Measurements from ENCODE around the gene SLC16A13. TPM values are rescaled to one million over a fixed set of nuclear protein-coding genes. Genes with fewer than 3 reads are reported as not detected.

The SLC16A13 gene
- total RNA-seq, 8 experiments from 2014 or later: 0.61 to 2.7 (median 1.1) TPM

DNA sequence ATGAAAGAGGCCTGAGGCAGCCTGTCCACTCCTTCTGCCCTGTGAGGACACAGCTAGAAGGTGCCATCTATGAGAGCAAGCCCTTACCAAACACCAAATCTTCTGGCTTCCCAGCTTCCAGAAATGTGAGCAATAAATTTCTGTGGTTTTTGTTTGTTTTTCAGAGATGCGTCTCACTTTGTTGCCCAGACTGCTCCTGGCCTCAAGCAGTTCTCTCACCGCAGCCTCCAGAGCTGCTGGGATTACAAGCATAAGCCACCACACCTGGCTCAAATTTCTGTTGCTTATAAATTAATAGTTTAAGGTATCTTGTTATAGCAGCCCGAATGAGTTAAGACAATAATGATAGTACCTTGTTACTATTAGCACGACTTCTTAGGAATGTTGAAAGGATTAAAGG lies 20.6 kb downstream of the SLC16A13 start:
- in situ Hi-C loops (cut with MboI; ENCODE audit: low pct_unique_long_range_greater_than_20kb in 2 of 9, low sequenced_read_pairs in 9 of 9, unreplicated experiment in 9 of 9): loop anchor here in 1 of 9 experiments (25.0 kb wide), 1 partner anchor 106 kb away; no protein-coding TSS in a partner anchor
- Histone ChIP-seq H3K27ac (no peak overlapping the region), H3K4me1 (replicated peaks in 1 of 2) (no peaks in the 10 kb centered on the region), H3K4me3 (no peak overlapping the region)
- ATAC-seq (replicated peaks in 6 of 8): no peak
- 80 to 93% (median 91%) methylated on average over 1 to 4 of the region's 4 CpGs; no CpG with 5 or more reads in 5 of the 10 experiments for WGBS, 10 experiments

DNA sequence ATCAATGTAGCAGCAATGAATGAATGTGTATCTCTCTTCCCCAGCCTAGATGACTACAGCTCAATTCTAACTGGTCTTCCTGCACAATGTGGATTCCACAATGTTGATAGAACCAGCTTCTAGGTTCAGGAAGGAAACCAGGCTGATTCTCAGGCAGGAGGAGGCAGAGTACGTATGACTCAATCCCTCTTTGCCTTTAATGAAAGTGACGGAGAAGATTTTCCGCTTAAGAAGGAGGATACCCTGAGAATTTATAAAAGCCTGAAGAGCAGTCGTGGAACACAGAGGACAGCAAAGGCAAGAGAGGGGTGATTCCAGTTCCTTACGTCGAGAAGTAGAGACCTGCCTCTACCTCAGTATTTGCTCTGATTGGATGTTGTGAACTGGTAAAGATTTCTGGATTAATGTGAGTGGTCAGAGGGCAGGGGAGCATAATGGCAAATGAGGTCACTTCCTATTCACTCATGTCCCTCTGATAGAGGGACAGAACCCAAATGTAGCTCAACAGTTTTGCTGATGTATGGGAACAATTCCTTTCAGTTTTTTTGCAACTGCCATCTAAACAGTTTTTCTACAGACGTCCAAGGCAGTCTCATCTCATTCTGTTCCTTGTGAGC lies 23.1 kb downstream of the SLC16A13 start:
- peak in 2 of 8 experiments; percentile 19 to 22 for ATAC-seq (replicated peaks in 6 of 8)

DNA sequence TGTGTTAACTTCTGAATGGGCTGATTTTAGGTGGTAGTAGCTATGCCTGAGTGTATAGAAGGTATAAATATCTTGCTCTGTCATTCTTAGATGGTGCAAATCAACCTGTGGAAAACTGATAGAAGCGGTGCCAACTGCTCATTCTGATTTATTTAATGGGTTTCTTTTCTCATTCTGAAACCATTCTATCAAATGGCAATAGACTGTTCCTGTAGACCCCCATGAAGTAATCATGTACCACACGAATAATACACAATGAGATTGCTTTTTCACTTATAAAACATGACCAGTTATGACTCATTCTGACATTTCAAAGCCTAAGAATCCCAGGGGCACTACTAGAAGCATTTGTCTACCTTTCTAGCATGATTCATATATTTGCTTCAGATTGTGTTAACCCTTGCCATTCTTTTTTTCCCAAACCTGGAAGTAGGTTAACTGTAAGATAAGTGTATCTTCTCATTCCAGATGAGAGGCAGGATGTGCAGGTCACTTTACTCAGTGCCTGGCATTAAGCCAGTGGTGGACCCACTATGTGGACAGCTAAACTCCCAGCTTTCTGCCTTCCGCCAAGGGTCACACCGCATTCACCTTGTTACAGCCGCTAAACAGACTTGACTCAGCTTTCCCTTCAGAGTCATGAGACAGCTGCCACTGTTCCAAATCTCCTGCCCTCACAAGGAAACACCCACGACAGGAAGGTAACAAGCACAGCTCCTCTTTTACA lies 24.5 kb downstream of the SLC16A13 start:
- peak in 5 of 8 experiments; percentile 68 to 76 (median 75) for ATAC-seq (replicated peaks in 6 of 8)
- in situ Hi-C loops (cut with MboI; ENCODE audit: low pct_unique_long_range_greater_than_20kb in 2 of 9, low sequenced_read_pairs in 9 of 9, unreplicated experiment in 9 of 9): loop anchor here in 1 of 9 experiments (25.0 kb wide), 1 partner anchor 102 kb away; no protein-coding TSS in a partner anchor
- Histone ChIP-seq H3K27ac (no peak overlapping the region), H3K4me3 (no peak overlapping the region), H3K4me1 (replicated peaks in 1 of 2) (peaks cover 0 to 22% of the 10 kb centered on the region in 2 donors)
- 4 to 83% (median 29%) methylated on average over 1 to 6 of the region's 6 CpGs for WGBS, 10 experiments

More for the DNA sequence above, 23.1 kb downstream of the SLC16A13 start:
- Histone ChIP-seq H3K4me1 (replicated peaks in 1 of 2) (peaks cover 0 to 17% of the 10 kb centered on the region in 2 donors), H3K27ac (no peak overlapping the region), H3K4me3 (no peak overlapping the region)
- 57 to 85% (median 76%) methylated on average over 2 to 7 of the region's 7 CpGs; no CpG with 5 or more reads in 3 of the 10 experiments for WGBS, 10 experiments
- in situ Hi-C loops (cut with MboI; ENCODE audit: low pct_unique_long_range_greater_than_20kb in 2 of 9, low sequenced_read_pairs in 9 of 9, unreplicated experiment in 9 of 9): loop anchor here in 1 of 9 experiments (25.0 kb wide), 1 partner anchor 103 kb away; no protein-coding TSS in a partner anchor

DNA sequence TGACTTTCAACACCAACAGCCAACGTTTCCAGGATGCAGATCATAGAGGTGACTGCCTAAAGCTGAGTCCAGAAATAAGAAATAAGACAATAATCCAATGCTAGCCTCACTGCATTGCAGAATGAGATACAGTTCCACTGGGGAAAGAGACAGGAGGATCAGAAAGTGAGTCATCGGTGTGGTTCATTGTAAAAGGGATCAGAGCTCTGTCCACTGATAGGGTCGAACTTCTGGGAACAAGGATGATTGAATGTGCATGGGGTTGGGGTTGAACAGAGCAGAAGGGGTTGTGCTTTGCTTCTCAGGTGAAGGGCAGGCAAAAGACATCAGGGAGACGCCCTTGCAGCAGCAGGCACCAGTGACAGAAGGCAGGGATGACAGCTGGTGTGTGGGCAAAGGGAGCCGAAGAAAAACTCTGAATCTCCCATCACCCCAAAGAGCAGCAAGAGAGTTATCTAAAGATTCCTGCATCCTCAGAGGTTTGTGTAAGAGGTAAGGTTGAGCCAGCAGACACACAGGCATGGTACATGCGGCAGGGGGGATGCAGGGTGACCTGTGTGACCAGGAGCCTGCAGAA lies 27.8 kb downstream of the SLC16A13 start:
- Histone ChIP-seq H3K4me1 (replicated peaks in 1 of 2) (peaks cover 0 to 22% of the 10 kb centered on the region in 2 donors), H3K4me3 (no peak overlapping the region), H3K27ac (peak overlapping the region in 1 of 2 donors; percentile 64)
- WGBS, 10 experiments: 0 to 76% (median 37%) methylated on average over 1 to 5 of the region's 6 CpGs; no CpG with 5 or more reads in 1 of the 10 experiments
- in situ Hi-C loops (cut with MboI; ENCODE audit: low pct_unique_long_range_greater_than_20kb in 2 of 9, low sequenced_read_pairs in 9 of 9, unreplicated experiment in 9 of 9): loop anchor here in 1 of 9 experiments (25.0 kb wide), 1 partner anchor 99 kb away; no protein-coding TSS in a partner anchor
- ATAC-seq (replicated peaks in 6 of 8): peak in 6 of 8 experiments; percentile 31 to 71 (median 62)

GRCh38 chr17:7064261-7064660 lies 28.4 kb downstream of the SLC16A13 start:
- 0 to 80% (median 42%) methylated on average over 1 to 3 of the region's 4 CpGs; no CpG with 5 or more reads in 2 of the 10 experiments for WGBS, 10 experiments
- Histone ChIP-seq H3K4me3 (no peak overlapping the region), H3K4me1 (replicated peaks in 1 of 2) (peaks cover 0 to 22% of the 10 kb centered on the region in 2 donors), H3K27ac (peak overlapping the region in 1 of 2 donors; percentile 64)
- in situ Hi-C loops (cut with MboI; ENCODE audit: low pct_unique_long_range_greater_than_20kb in 2 of 9, low sequenced_read_pairs in 9 of 9, unreplicated experiment in 9 of 9): loop anchor here in 1 of 9 experiments (25.0 kb wide), 1 partner anchor 98 kb away; no protein-coding TSS in a partner anchor
- peak in 6 of 8 experiments; percentile 20 to 80 (median 45) for ATAC-seq (replicated peaks in 6 of 8)

- H3K4me3 ChIP-seq: no peak overlapping the region
- peaks cover 0 to 22% of the 10 kb centered on the region in 2 donors for H3K4me1 ChIP-seq (replicated peaks in 1 of 2)
- 0 to 100% (median 60%) methylated on average over 1 of the region's 1 CpG; no CpG with 5 or more reads in 5 of the 10 experiments for WGBS, 10 experiments
- ATAC-seq (replicated peaks in 6 of 8): no peak
- no peak overlapping the region for H3K27ac ChIP-seq
- in situ Hi-C loops (cut with MboI; ENCODE audit: low pct_unique_long_range_greater_than_20kb in 2 of 9, low sequenced_read_pairs in 9 of 9, unreplicated experiment in 9 of 9): loop anchor here in 1 of 9 experiments (25.0 kb wide), 1 partner anchor 95 kb away; no protein-coding TSS in a partner anchor
These were observed 31.4 kb downstream of the SLC16A13 start for GRCh38 chr17:7067198-7067597.

- no peak for ATAC-seq (replicated peaks in 6 of 8)
- Histone ChIP-seq H3K4me1 (replicated peaks in 1 of 2) (peaks cover 0 to 12% of the 10 kb centered on the region in 2 donors), H3K27ac (no peak overlapping the region), H3K4me3 (no peak overlapping the region)
- 0 to 22% (median 0%) methylated on average over 1 of the region's 1 CpG; no CpG with 5 or more reads in 2 of the 10 experiments for WGBS, 10 experiments
- in situ Hi-C loops (cut with MboI; ENCODE audit: low pct_unique_long_range_greater_than_20kb in 2 of 9, low sequenced_read_pairs in 9 of 9, unreplicated experiment in 9 of 9): loop anchor here in 1 of 9 experiments (25.0 kb wide), 1 partner anchor 94 kb away; no protein-coding TSS in a partner anchor
These were observed 32.5 kb downstream of the SLC16A13 start for GRCh38 chr17:7068268-7068667.

- Histone ChIP-seq H3K4me3 (no peak overlapping the region), H3K4me1 (replicated peaks in 1 of 2) (no peaks in the 10 kb centered on the region), H3K27ac (no peak overlapping the region)
- WGBS, 10 experiments: 0 to 71% (median 40%) methylated on average over 1 of the region's 3 CpGs; no CpG with 5 or more reads in 6 of the 10 experiments
- in situ Hi-C loops (cut with MboI; ENCODE audit: low pct_unique_long_range_greater_than_20kb in 2 of 9, low sequenced_read_pairs in 9 of 9, unreplicated experiment in 9 of 9): loop anchor here in 1 of 9 experiments (25.0 kb wide), 1 partner anchor 92 kb away; no protein-coding TSS in a partner anchor
- ATAC-seq (replicated peaks in 6 of 8): no peak
These were observed 34.9 kb downstream of the SLC16A13 start for GRCh38 chr17:7070712-7071111.

DNA sequence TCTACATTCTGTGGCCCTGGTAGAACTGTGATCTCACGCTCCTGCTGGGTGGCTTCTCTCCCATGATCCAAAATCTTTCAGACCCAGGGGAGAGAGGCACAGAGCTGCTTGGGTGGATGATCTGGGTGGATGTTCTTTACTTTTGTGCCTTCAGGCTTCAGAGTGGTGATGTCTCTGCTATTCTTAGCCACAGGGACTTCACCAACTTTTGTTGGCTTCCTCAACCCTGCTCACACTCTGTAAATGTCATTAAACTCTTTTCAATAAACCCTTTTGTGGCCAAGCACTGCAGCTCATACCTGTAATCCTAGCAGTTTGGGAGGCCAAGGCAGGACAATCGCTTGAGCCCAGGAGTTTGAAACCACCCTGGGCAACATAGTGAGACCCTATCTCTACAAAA lies 36.6 kb downstream of the SLC16A13 start:
- ATAC-seq (replicated peaks in 6 of 8): no peak
- Histone ChIP-seq H3K4me3 (no peak overlapping the region), H3K27ac (no peak overlapping the region), H3K4me1 (replicated peaks in 1 of 2) (no peaks in the 10 kb centered on the region)
- WGBS, 10 experiments: 40 to 86% (median 71%) methylated on average over 1 to 2 of the region's 2 CpGs; no CpG with 5 or more reads in 5 of the 10 experiments
- in situ Hi-C loops (cut with MboI; ENCODE audit: low pct_unique_long_range_greater_than_20kb in 2 of 9, low sequenced_read_pairs in 9 of 9, unreplicated experiment in 9 of 9): loop anchor here in 1 of 9 experiments (25.0 kb wide), 1 partner anchor 90 kb away; no protein-coding TSS in a partner anchor

GRCh38 chr17:7074931-7075330 lies 39.1 kb downstream of the SLC16A13 start:
- Histone ChIP-seq H3K4me1 (replicated peaks in 1 of 2) (no peaks in the 10 kb centered on the region), H3K27ac (no peak overlapping the region), H3K4me3 (no peak overlapping the region)
- ATAC-seq (replicated peaks in 6 of 8): no peak
- in situ Hi-C loops (cut with MboI; ENCODE audit: low pct_unique_long_range_greater_than_20kb in 2 of 9, low sequenced_read_pairs in 9 of 9, unreplicated experiment in 9 of 9): loop anchor here in 1 of 9 experiments (25.0 kb wide), 1 partner anchor 87 kb away; no protein-coding TSS in a partner anchor
- 24 to 85% (median 73%) methylated on average over 1 to 10 of the region's 14 CpGs; no CpG with 5 or more reads in 3 of the 10 experiments for WGBS, 10 experiments

- ATAC-seq (replicated peaks in 6 of 8): no peak
- in situ Hi-C loops (cut with MboI; ENCODE audit: low pct_unique_long_range_greater_than_20kb in 2 of 9, low sequenced_read_pairs in 9 of 9, unreplicated experiment in 9 of 9): no loop called here
- H3K27ac ChIP-seq: no peak overlapping the region
- no peaks in the 10 kb centered on the region for H3K4me1 ChIP-seq (replicated peaks in 1 of 2)
- H3K4me3 ChIP-seq: no peak overlapping the region
- 45% methylated on average over 2 of the region's 7 CpGs; no CpG with 5 or more reads in 9 of the 10 experiments for WGBS, 10 experiments
These were observed 42.2 kb downstream of the SLC16A13 start for GRCh38 chr17:7077911-7078546.

DNA sequence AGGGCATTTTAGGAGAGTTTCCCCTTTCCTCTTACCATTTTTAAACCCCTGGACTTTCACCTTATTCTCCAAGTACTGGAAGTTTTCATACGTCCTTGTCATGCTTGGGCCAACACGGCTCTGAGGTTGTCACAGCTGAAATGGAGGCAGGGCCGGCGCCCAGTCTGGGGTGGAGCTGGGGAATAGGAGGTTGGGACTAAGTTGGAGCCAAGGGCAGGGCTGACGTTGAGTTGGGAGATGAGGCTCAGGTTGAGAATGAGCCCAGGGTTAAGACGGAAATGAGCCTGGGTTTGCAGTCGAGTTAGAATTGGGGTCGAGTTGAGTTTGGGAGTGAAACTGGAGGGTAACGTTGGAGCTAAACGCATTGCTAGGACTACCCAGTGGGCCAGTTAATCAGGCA lies 42.9 kb downstream of the SLC16A13 start:
- no peaks in the 10 kb centered on the region for H3K4me1 ChIP-seq (replicated peaks in 1 of 2)
- 42 to 95% (median 77%) methylated on average over 1 to 8 of the region's 10 CpGs; no CpG with 5 or more reads in 2 of the 10 experiments for WGBS, 10 experiments
- ATAC-seq (replicated peaks in 6 of 8): no peak
- H3K4me3 ChIP-seq: no peak overlapping the region
- in situ Hi-C loops (cut with MboI; ENCODE audit: low pct_unique_long_range_greater_than_20kb in 2 of 9, low sequenced_read_pairs in 9 of 9, unreplicated experiment in 9 of 9): no loop called here
- H3K27ac ChIP-seq: no peak overlapping the region

Measured in motor neuron (in vitro differentiated cells).